ENCODE data around the gene ABR. TPM values are rescaled to one million over a fixed set of nuclear protein-coding genes. Genes with fewer than 3 reads are reported as not detected.
"Not testable (repeated sequence)": the region's sequence is repeated elsewhere in the genome, so short reads cannot be mapped to it uniquely, and the experiment has no call there.

The ABR gene
- total RNA-seq, 1 donor from 2014 or later: 59.7 TPM

- Mint-ChIP-seq H3K9me3 (no peaks in the 10 kb centered on the region), H3K27ac (ENCODE audit: unreplicated experiment) (peak overlapping the region; percentile 12), H3K36me3 (ENCODE audit: low read depth) (peaks cover 4% of the 10 kb centered on the region), H3K4me1 (peaks cover 22% of the 10 kb centered on the region), H3K27me3 (ENCODE audit: low read depth) (no peaks in the 10 kb centered on the region), H3K4me3 (no peak overlapping the region)
- no peak for DNase-seq (ENCODE audit: low read depth, low spot score)
- no peak for TF ChIP-seq CTCF (conservative IDR thresholded peaks at IDR 0.05)
Observed at GRCh38 chr17:1047177-1047878, 132.5 kb downstream of the ABR start.

DNA sequence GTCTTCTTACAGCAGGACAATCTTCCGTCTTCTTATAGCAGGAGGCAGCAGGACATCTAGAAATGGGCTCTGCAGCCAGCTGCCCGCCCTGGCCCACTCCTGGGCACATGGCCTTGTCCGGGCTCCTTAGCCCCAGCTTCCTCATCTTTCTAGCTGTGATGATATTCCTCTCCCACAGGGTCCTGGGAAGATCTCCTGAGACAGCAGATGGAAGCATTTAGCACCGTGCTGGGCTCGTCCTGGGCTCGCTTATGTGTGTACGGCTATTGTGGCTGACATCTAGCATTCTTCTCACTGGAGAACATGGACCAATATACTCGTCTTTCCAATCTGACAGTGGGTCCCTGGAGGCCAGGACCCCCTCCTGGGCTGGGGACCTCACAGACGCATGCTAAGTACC is 134.3 kb downstream of the ABR start:
- no peaks in the 10 kb centered on the region for H3K27me3 Mint-ChIP-seq (ENCODE audit: low read depth)
- H3K36me3 Mint-ChIP-seq (ENCODE audit: low read depth): peaks cover 10% of the 10 kb centered on the region
- H3K27ac Mint-ChIP-seq (ENCODE audit: unreplicated experiment): no peak overlapping the region
- no peak overlapping the region for H3K4me3 Mint-ChIP-seq
- no peak for DNase-seq (ENCODE audit: low read depth, low spot score)
- H3K4me1 Mint-ChIP-seq: peaks cover 30% of the 10 kb centered on the region
- peaks cover 4% of the 10 kb centered on the region for H3K9me3 Mint-ChIP-seq
- TF ChIP-seq CTCF (conservative IDR thresholded peaks at IDR 0.05): no peak

DNA sequence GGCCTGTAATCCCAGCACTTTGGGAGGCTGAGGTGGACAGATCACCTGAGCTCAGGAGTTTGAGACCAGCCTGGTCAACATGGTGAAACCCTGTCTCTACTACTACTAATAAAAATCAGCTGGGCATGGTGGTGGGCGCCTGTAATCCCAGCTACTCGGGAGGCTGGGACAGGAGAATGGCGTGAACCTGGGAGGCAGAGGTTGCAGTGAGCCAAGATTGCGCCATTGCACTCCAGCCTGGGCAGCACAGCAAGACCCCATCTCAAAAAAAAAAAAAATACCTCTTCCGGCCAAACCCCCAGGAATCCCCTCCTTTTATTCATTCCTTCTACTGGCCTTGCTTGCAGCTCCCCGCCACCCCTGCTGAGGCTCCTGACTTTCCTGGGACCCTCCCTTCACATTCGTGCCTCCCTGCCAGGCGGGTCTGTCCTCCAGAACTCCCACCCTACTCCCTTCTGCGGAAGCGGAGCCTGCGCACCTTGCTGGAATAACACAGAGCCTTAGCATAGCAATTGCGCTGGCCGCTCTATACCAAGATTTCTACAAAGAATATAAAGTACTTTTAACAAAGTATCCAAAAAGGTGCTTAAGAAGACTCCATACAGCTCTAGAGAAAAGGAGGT is 135.3 kb downstream of the ABR start:
- not testable (repeated sequence) for H3K9me3 Mint-ChIP-seq; H3K27me3 Mint-ChIP-seq (ENCODE audit: low read depth); H3K4me3 Mint-ChIP-seq; DNase-seq (ENCODE audit: low read depth, low spot score); H3K36me3 Mint-ChIP-seq (ENCODE audit: low read depth); H3K27ac Mint-ChIP-seq (ENCODE audit: unreplicated experiment)
- H3K4me1 Mint-ChIP-seq: peaks cover 40% of the 10 kb centered on the region

DNA sequence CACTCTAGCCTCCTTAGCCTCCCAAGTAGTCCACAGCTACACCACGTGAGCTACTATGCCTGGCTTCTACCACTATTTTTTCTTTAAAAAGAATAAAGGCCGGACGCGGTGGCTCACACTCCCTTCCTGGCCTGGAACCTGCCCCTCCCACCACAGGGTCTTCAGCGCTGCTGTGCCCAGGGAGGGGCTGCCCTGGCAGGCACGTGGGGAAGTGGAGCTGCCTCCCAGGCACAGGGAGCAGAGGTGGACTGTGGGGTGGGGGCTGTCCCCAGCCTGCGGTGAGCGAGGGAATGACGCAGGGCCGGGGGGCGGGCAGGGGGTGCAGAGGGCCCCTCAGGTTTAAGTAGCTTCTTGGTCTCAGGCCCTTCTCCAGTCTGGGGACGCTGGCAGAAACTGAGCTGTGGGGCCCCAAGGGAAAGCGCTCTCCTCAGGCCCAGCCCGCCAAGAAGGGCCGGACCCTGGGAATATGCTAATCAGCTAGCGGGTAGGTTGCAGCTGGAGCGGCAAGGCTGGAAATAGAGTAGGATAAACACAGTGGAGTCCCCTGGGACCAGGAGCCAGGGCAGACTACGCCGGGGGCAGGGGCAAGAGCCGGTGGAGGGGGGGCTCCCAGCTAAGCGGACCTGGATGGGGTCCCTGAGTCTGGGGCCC is 136.1 kb downstream of the ABR start:
- H3K4me1 Mint-ChIP-seq: peaks cover 41% of the 10 kb centered on the region
- DNase-seq (ENCODE audit: low read depth, low spot score): peak; percentile 23
- no peak for TF ChIP-seq CTCF (conservative IDR thresholded peaks at IDR 0.05)
- peak overlapping the region; percentile 7 for H3K4me3 Mint-ChIP-seq
- H3K27me3 Mint-ChIP-seq (ENCODE audit: low read depth): no peaks in the 10 kb centered on the region
- H3K27ac Mint-ChIP-seq (ENCODE audit: unreplicated experiment): no peak overlapping the region
- H3K36me3 Mint-ChIP-seq (ENCODE audit: low read depth): peaks cover 10% of the 10 kb centered on the region
- H3K9me3 Mint-ChIP-seq: peaks cover 4% of the 10 kb centered on the region

- TF ChIP-seq CTCF (conservative IDR thresholded peaks at IDR 0.05): no peak
- Mint-ChIP-seq H3K27me3 (ENCODE audit: low read depth) (no peaks in the 10 kb centered on the region), H3K9me3 (peaks cover 4% of the 10 kb centered on the region), H3K4me3 (no peak overlapping the region), H3K36me3 (ENCODE audit: low read depth) (peaks cover 10% of the 10 kb centered on the region), H3K4me1 (peaks cover 41% of the 10 kb centered on the region), H3K27ac (ENCODE audit: unreplicated experiment) (no peak overlapping the region)
- DNase-seq (ENCODE audit: low read depth, low spot score): no peak
Observed at GRCh38 chr17:1042486-1042885, 137.3 kb downstream of the ABR start.

DNA sequence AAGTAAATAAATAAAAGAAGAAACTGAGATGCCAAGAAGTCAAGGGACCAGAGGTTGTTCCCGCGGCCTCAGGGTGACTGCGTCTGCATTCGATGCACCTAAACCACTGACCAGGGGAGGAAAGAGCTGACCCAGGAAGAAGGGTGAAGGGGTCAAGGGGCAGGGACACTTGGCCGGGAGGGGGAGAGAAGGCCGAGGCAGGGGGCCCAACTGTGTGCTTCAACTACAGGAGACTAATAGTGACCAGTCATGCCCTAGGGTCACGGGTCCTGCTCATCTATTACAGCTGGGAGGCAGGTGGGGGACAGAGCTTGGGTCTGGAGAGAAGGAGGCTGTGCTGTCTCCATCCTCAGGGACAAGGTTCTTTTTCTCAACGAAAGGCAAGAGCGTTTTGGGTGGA is 138.0 kb downstream of the ABR start:
- H3K27ac Mint-ChIP-seq (ENCODE audit: unreplicated experiment): peak overlapping the region; percentile 67
- H3K36me3 Mint-ChIP-seq (ENCODE audit: low read depth): peaks cover 10% of the 10 kb centered on the region
- peaks cover 41% of the 10 kb centered on the region for H3K4me1 Mint-ChIP-seq
- peaks cover 4% of the 10 kb centered on the region for H3K9me3 Mint-ChIP-seq
- no peak overlapping the region for H3K4me3 Mint-ChIP-seq
- TF ChIP-seq CTCF (conservative IDR thresholded peaks at IDR 0.05): no peak
- H3K27me3 Mint-ChIP-seq (ENCODE audit: low read depth): no peaks in the 10 kb centered on the region
- no peak for DNase-seq (ENCODE audit: low read depth, low spot score)
